GM19043 (cell line): ENCODE data around the gene PPP2R2B.

Experiments
- ATAC-seq: cut with Tn5 transposase; IDR thresholded peaks from one replicate; pipeline ENCODE4 v1.9.1; 2021; ENCODE audit warnings: low read depth; ENCODE audit not compliant: unreplicated experiment

PPP2R2B gene

GRCh38 chr5:146789712-146790653 lies 88.6 kb downstream of the PPP2R2B start:
- no peak for ATAC-seq

GRCh38 chr5:146788898-146789297 lies 89.7 kb downstream of the PPP2R2B start:
- ATAC-seq, result no peak

GRCh38 chr5:146785065-146785464 lies 93.5 kb downstream of the PPP2R2B start:
- ATAC-seq, result no peak

- no peak for ATAC-seq
These were observed 97.4 kb downstream of the PPP2R2B start for GRCh38 chr5:146781157-146781556.

- ATAC-seq, result no peak
These were observed 99.2 kb downstream of the PPP2R2B start for GRCh38 chr5:146779211-146779869.

- ATAC-seq, result no peak
These were observed 99.8 kb downstream of the PPP2R2B start for GRCh38 chr5:146778795-146779194.

- ATAC-seq, result no peak
These were observed 100.3 kb downstream of the PPP2R2B start for GRCh38 chr5:146778261-146778660.

GRCh38 chr5:146772881-146773466 lies 105.6 kb downstream of the PPP2R2B start:
- no peak for ATAC-seq

GRCh38 chr5:146770980-146771379 lies 107.6 kb downstream of the PPP2R2B start:
- ATAC-seq, result no peak

- ATAC-seq, result no peak
These were observed 108.0 kb downstream of the PPP2R2B start for GRCh38 chr5:146770546-146770945.

GRCh38 chr5:146767534-146767933 lies 111.0 kb downstream of the PPP2R2B start:
- ATAC-seq, result no peak

GRCh38 chr5:146766013-146766412 lies 112.5 kb downstream of the PPP2R2B start:
- no peak for ATAC-seq

GRCh38 chr5:146765089-146765832 lies 113.3 kb downstream of the PPP2R2B start:
- ATAC-seq, result no peak

- no peak for ATAC-seq
These were observed 115.7 kb downstream of the PPP2R2B start for GRCh38 chr5:146762830-146763229.

- ATAC-seq, result no peak
These were observed 116.7 kb downstream of the PPP2R2B start for GRCh38 chr5:146761811-146762210.

- no peak for ATAC-seq
These were observed 119.6 kb downstream of the PPP2R2B start for GRCh38 chr5:146758938-146759337.

- no peak for ATAC-seq
These were observed 120.5 kb downstream of the PPP2R2B start for GRCh38 chr5:146758076-146758475.

- no peak for ATAC-seq
These were observed 122.0 kb downstream of the PPP2R2B start for GRCh38 chr5:146756546-146756945.

- no peak for ATAC-seq
These were observed 122.8 kb downstream of the PPP2R2B start for GRCh38 chr5:146755793-146756192.

GRCh38 chr5:146754621-146755020 lies 123.9 kb downstream of the PPP2R2B start:
- no peak for ATAC-seq

GRCh38 chr5:146753641-146754040 lies 124.9 kb downstream of the PPP2R2B start:
- no peak for ATAC-seq
